Stimulated activated CD4-positive, alpha-beta T cell treated with anti-CD3 and anti-CD28 coated beads, Interleukin-12 subunit alpha, Interleukin-12 subunit beta, amount 100 ng/mL, for 48 hours (primary cell): Measurements from ENCODE around the gene EPN2.
"Not testable (repeated sequence)": the region's sequence is repeated elsewhere in the genome, so short reads cannot be mapped to it uniquely, and the experiment has no call there.

Source experiments
- DNase-seq, 3 donors: peaks; one replicate each; pipeline ENCODE4 v3.0.0-alpha.2; 2020; ENCODE audit warnings: low read depth in 2 of 3, low spot score in 1 of 3

The EPN2 gene

DNA sequence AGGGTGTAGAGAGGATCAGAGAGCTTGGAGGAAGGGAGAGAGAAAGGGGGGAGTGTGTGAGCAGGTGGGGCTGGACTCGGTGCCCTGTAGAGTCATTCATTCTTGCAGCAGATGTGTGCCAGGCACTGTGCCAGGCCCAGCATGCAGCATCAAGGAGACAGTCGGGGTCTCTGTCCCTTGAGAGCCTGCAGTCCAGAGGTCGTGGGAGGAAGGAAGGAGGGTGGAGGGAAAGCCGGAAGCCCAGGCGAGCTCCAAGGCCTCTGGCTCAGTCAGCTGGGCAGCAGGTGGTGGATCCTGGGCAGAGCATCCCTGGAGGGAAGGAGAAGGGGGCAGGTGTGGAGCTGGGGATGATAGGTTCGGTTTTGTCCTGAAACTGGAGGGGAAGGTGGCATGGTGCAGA is 27.5 kb downstream of the EPN2 start:
- DNase-seq, result no peak

DNA sequence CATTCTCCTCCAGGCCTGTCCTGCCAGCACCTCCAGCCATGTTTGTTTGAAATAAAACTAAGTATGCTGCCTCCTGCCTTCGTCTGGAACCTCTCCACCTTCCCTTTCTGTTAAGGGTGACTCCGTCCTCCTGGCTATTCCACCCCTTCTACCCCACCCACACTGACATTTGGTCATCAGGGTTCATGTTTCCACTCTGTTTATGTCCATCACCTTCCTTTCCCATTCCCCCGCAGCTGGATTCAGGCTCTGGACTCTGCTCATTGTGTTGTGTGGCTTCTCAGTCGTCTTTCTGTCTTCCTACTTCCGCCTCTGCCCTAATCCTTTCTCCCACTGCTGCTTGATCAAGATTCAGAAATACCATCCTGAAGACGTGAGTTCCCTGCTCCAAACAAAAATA is 28.6 kb downstream of the EPN2 start:
- DNase-seq, result no peak

DNA sequence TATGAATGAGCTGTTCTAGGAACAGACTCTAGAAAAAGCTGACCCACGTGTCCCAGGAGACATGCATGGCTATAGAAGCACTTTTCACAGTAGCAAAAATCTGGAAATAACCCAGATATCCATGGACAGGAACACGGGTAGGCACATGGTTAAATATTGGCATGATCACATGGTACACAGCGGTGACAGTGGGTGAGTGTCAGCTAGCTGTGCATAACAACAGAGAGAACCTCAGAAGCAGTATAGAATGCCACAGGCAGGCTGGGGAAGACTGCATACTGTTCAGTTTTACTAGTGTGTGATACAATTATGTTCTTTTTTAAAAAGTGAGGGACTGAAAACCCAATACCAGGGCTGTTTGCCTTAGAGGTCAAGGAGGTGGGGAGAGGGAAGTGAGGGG is 31.4 kb downstream of the EPN2 start:
- no peak for DNase-seq

DNA sequence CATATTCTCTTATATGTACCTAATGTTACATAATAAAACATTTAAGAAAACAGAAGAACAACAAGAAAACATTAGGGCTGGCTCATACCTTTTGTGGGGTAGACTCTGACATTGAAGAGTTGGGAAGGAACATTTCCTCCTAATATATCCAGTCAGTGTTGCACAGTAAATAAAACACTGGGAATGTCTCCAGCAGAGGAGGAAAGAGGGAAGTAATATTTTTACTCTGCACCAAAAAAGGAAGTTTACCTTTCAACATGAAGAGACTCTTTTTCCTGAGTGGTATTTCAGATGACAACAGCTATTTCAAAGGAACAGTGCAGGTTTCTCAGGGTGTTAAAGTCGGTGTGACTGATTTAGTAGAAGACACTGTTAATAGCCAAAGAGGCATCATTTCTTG is 31.9 kb downstream of the EPN2 start:
- DNase-seq, result no peak

DNA sequence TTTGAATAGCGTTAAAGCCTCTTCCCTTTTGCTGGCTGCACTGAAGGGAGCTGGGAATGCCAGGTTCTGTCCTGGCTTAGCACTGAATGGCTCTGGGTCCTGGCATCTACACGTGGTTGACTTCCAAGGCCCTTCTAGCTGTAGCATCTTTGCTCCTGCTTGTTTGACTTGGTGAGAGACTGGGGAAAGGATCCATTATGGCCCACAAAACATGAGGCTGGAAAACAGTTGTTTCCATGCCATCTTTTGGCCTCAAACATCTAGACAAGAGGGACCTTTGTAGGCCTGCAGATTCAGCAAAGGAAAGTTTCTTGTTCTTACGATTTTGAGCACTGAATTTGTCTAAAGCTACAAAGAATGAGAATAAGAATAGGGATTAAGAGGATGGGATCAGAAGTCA is 32.5 kb downstream of the EPN2 start:
- no peak for DNase-seq

DNA sequence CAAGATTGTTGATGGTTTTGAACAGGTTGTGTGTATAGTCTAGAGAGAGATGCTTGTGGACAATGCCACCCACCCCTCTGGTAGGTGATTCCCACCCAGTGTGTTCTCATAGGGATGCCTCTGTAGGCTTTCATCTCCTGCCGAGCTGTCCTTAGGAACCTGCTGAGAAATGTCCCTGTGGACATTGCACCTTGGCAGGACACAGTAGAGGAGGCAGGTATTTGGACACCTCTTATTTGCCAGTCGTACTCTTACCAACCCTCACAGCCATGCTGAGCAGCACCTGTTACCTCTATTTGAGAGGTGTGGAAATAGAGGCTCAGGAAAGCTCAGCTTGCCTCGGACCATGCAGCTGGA is 33.2 kb downstream of the EPN2 start:
- no peak for DNase-seq

DNA sequence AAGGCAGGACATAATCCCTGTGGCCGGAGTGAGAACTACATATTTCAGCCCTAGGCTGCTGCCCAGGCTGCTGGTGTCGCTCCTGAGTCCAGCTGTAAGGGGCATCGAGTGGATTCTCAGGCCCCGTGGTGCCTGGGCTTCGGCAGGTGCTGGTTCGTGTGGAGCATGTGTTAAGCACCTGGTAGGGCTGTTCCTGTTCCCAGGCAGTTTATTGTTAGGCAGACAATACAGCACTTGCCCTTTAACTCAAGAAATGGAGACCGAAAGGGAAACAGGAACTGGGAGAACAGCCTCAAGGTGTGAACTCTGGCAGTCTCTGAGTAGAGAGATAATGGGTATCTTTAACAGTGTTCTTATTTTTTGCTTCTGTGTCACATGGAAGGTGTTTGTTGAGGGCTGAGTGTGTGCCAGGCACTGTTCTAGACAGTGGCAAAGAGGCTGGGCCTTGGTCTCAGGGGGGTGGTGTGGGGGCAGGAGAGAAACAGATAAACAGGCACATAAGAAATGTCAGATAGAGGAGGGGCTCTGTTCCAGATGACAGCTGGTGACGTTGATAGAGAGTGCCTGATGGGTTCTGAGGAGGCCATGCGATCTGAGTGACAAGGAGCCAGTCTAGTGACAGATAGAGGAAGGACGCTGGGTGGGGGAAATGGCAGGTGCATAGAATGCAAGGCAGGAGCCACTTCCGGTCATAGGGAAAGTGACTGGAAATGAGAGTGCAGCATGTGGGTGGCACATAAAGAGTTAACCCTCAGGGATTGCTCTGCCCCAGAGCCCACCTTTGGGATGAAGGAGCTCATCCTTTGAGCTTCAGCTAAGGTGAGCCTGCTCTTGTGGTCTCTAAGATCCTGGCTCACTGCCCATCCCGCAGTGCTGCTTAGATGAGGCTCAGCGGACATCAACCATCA is 33.8 kb downstream of the EPN2 start:
- DNase-seq, result no peak

DNA sequence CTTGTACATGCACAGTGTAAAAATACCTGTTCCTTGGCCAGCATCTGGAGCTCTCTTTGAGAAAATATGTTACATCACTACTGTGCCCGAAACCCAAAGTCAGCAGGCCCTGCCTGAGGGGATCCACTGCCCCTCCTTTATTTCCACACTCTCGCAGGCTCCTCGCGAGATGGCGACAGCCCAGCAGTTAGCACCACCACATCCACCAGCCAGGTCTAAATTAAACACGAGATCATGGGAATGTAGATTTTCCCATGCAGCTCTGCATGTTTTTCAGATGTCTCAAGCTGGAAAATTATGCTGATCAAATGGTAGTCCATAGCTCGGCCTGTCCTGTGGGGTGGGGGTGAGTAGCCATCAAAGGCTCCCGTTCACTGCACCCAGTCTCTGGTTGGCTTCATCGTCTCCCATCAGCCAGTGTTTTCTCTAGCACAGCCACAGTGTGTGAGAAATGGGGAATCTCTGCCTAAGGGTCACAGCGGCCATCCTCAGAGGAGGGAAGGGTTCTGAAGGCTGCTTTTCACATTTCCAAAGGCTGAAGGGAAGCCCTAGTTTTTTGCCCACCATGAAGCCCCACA is 34.7 kb downstream of the EPN2 start:
- DNase-seq, result no peak

DNA sequence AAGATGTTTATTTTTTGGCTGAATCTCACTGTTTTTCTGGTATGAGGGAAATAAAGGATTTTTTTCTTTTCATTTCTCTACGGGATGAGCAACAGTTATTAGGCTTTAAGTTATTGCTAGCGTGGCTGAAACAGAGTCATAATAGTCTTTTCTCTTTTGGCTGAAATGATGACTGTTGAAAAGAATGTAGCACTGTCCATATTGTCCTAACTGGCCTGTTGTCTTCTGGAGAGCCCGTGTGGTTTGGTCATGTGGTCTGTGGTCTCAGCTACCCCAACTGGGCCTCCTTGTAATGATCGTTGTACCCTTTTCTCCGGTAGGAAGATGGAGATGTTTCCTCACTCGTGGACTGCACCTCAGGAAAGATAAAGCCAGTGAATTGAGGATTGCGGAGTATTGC is 36.6 kb downstream of the EPN2 start:
- no peak for DNase-seq

DNA sequence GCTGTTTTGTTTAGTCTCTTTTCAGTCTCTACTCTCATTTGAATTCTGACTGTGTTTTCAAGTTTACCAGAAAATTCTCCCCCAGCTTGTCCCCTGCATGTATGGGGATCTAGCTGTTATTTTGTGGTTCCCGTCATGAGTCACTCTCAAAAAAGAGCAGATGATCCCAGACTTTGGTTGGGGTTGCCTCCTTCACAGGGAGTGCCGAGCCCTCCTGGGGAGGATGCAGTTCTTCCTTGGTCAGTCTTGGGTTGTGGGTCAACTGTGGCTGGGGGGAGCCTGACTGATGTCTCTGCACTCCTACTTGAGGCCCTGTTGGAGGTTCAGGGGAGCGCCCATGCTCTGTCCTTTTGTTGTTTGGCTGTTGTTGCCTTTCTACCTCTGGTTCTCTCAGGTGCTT is 37.7 kb downstream of the EPN2 start:
- DNase-seq, result no peak

DNA sequence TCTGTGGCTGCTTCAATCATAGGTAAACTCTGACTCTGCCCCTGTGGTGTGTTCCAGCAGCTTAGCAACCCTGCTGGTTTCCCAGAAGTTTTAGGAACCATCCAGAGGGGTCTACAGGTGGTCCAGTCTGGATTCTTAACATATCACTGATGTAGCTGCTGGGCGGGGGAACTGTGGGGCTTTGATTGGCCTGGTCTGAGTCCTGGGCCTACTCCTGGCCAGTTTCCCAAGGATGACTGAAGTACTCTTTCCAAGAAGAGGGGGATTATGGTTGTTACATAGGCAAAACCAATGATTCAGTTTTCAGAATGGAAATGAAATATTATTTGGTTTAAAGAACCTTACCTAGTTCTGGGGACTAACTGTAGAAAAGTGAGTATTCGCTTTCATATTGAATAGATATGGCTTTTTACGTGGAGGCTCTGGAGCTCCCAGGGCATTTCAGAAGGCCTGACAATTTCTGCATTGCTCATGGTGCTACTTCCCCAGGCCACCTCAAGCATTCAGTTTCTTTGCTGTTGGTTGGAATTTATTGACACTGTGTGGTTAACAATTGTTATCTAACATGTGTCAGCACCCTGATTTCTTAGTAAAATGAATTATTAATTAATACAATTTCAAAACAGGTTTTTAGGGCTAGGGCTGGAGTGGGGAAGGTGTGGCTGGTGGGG is 38.4 kb downstream of the EPN2 start:
- no peak for DNase-seq

DNA sequence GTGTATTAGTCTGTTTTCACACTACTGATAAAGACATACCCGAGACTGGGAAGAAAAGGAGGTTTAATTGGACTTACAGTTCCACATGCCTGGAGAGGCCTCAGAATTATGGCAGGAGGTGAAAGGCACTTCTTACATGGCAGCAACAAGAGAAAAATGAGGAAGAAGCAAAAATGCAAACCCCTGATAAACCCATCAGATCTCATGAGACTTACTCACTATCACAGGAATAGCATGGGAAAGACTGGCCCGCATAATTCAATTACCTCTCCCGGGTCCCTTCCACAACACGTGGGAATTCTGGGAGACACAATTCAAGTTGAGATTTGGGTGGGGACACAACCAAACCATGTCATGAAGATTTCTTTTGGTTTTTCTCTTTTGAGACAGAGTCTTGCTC is 41.1 kb downstream of the EPN2 start:
- DNase-seq, result not testable (repeated sequence)

DNA sequence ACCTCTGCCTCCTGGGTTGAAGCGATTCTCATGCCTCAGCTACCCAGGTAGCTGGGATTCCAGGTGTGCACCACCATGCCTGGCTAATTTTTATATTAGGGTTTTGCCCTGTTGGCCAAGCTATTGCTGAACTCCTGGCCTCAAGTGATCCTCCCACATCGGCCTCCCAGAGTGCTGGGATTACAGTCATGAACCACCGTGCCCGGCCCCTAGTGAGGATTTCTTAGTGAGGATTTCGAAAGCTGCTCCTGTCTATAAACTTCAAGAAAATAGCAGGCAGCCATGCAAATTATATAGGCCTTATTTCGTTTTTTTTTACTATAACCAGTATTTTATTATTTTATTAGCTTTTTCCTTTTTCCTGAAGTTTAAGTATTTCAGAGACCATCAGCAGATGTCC is 41.6 kb downstream of the EPN2 start:
- no peak for DNase-seq

DNA sequence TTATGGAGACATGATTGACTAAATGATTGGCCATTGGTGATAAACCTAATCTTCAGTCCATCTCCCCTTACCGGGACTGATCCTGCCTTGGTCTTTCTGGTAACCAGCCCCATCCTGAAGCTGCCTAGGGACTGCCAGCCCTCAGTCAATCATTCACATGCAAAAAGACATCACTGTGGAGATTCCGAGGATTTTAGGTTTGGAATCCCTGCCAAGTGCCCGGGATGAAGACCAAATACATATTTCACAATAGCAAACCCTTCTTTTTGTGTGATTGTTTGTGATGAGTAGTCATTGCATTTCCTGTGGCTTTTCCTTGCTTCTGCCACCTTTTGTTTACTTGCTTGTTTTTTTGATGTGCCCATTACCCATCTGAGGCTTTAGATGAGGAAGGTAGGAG is 44.0 kb downstream of the EPN2 start:
- DNase-seq, result no peak

DNA sequence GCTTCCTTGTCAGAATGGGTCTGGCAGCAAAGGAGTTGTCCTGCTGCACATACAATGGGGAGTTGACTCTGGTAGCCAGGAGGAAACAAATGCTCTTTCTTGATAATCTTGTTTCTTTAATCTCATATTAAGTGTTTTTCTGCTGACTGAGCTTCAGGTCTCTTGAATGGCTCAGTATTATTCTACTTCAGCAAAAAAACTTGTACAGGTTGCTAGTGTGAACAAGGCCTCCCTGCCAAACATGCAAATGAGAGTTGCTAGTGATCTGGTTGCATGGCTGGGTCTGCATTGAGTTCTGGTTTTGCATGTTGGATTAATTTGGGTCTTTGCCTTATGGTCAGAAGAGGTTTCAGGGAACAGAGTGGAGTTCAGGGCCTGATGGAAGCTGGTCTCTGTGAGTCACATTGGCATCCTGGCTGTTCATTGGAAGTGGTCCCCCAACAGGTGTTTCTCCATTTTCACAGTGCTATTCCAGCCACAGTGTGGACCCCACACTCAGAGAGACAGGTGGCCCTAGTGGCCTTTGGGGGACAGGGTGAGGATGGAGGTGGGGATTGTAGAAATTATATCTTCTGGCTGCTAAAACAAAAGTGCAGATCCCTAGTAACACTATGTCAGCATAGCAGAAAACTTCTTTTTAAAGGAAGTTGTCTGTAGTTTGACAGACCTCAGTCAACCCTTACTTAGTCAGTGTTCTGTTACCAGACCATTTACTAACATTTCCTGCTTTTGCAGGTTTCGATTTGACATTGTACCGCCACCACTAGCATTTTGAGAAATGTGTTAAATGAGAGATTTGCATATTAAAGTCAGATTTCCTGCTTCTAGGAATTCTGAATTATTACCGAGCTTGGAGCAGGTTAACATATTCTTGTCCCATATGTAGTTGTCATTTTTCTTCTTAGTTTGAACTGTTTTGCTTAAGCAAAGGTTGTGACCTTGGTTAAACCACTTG is 47.1 kb downstream of the EPN2 start:
- no peak for DNase-seq

DNA sequence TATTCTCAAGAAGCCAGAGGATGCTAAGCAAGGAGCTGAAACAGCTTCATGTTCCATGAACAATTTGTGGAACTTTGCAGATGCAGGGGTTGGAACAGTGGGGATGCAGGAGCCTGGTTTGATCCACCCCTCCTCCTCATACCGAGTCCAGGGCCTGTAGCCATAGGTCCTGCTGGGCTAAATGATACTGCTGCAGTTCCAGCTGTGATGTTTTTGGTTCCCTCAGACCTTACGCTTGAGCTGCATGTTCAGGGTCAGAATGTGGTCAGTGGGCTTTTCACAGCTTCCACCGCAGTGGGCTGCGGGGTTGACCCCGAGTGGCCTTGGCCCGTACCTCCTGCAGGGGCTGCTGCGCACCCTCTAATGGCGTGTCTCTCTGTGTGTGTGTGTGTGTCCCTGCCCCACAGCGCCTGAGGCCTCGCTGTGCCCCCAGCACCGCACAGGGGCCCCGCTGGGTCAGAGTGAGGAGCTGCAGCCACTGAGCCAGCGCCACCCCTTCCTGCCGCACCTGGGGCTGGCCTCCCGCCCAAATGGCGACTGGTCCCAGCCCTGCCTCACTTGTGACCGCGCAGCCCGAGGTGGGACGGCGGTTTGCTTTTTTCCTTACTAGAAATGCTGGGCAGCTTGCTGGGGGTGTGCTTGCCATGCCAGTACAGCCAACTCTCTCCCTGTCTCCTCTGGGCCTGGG is 48.2 kb downstream of the EPN2 start:
- no peak for DNase-seq

DNA sequence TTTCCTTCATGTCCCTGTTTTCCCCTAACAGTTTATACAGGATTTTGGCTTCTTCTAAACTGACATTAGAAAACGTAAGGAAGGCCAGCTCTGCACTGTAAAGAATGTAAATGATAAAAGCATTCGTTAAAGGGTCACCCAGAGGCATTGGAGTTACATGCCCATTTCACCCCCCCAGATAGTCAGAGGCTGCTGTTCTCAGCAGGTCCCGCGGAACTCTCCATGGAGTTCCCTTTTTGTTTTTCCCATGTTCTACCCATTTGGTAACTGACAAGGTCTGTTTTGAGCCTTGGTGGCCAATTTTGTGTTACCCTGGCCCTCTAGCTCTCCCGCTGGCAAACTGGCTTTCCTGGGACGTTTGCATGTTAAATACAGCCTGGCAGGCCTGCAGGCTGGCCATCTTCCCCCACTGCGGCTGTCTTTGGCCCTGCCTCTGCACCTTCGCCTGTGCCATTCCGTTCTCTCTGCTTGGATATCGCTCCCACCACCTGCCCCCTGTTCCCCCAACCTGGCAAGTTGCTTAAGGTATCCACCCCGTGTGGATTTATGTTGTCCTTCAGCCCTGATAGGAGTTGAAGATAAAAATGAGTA is 49.7 kb downstream of the EPN2 start:
- no peak for DNase-seq

DNA sequence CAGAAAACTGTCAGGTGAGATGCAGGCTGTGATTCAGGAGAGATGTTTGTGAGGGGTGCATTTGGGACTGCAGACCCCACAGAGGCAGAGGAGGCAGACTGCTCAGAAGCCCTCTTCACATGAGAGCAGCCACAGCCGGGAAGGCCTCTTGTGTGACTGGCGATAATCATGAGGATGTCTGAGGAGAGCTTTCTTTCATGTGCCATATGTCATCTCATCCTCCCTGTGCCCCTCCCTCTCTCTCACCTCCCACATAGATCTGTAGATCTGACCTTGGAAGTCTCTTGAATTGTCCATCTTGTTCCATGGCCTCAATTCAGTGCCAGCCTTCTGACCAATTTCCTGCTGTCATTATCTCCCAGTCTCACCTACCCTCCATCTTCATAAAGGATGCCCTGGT is 50.5 kb downstream of the EPN2 start:
- DNase-seq, result no peak

DNA sequence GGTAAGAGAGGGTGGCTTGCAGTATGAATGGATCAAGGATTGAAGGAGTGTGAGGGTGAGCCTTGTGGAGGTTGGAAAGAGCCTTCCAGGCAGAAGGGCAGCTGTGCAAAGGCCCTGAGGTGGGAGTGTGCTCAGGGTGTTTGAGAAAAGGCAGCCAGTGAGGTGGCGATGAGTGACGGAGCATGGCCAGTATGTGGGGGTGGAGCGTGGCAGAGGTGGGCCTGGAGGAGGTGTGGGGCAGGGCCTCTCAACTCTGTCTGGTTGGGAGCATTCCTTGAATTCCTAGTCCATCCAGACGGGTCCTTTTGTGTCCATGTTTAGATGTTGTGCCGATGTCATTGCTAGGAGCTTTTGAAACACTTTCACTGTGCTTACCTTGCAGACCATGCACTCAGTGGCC is 51.3 kb downstream of the EPN2 start:
- DNase-seq, result no peak

DNA sequence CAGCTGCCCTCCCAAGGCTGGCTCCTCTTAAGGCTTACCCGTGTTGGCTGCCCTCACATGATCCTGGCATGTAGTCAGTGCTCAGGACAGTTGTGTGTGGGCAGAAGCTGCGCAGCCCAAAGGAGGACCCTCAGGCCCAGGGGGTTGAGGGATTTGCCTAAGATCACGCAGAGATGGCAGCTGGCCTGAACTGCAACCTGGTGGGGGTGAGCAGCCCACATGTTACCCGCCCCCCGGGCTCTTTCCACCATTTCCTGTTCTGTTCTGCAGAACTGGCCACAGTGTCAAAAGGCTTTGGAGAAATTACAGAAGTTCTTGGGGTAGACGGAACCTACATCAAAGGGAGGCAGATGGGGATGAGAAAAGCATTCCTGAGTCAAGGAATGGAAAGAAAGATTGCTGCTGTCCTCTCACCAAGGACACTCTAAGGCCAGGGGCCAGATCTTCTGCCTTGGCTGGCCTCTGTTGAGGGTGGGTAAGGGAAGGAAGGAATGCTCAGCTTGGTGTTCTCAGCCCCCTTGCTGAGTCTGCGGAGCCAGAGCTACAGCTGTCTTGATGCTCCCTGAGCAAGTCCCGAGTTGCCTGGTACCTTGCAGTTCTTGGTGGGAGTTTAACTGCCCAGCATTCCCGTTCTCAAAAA is 53.0 kb downstream of the EPN2 start:
- DNase-seq, result no peak
